K562 (cell line): Measurements from ENCODE around the gene PLCD1. TPM values are rescaled to one million over a fixed set of nuclear protein-coding genes. Genes with fewer than 3 reads are reported as not detected.

Experiments
- HDAC8 ChIP-seq: fragments of 450-650 bp; IDR thresholded peaks from 2 replicates; pipeline ENCODE4 v1.6.1; 2016; ENCODE audit warnings: mild to moderate bottlenecking, missing genetic modification characterization, moderate library complexity, missing compliant biosample characterization
- MCM2 ChIP-seq: fragments of 450-650 bp; IDR thresholded peaks from 2 replicates; pipeline ENCODE4 v1.6.1; 2017; ENCODE audit warnings: low read depth, mild to moderate bottlenecking
- MTA3 ChIP-seq: fragments of 450-650 bp; formaldehyde crosslinking; IDR thresholded peaks from 2 replicates; pipeline ENCODE4 v1.6.1; 2017; ENCODE audit warnings: mild to moderate bottlenecking, borderline replicate concordance
- PCBP1 ChIP-seq: fragments of 200-400 bp; formaldehyde crosslinking; IDR thresholded peaks from 2 replicates; pipeline ENCODE4 v1.6.1; 2018; ENCODE audit warnings: mild to moderate bottlenecking, low read depth, low read length; ENCODE audit not compliant: poor library complexity, severe bottlenecking
- POLR2H ChIP-seq: IDR thresholded peaks from 2 replicates; pipeline ENCODE4 v1.6.1; 2016; ENCODE audit warnings: missing genetic modification characterization, low read depth, mild to moderate bottlenecking, control low read depth, missing compliant biosample characterization, moderate library complexity
- RBM34 ChIP-seq: fragments of 200-400 bp; formaldehyde crosslinking; IDR thresholded peaks from 2 replicates; pipeline ENCODE4 v1.6.1; 2018; ENCODE audit warnings: low read length, borderline replicate concordance; ENCODE audit not compliant: insufficient read depth
- SIX5 ChIP-seq, 2 experiments: IDR thresholded peaks; 2 replicates each; pipeline ENCODE4 v1.6.1; 2011; ENCODE audit warnings: low read length in 2 of 2, borderline replicate concordance in 1 of 2, low read depth in 1 of 2, mild to moderate bottlenecking in 1 of 2, moderate library complexity in 1 of 2; ENCODE audit not compliant: insufficient read depth in 1 of 2
- SMC3 ChIP-seq: conservative IDR thresholded peaks from 2 replicates; pipeline ENCODE4 v1.6.1; 2011; ENCODE audit warnings: low read depth, low read length, improper control_type of control experiment; ENCODE audit not compliant: insufficient read depth
- TCF7 ChIP-seq: sonication (generic); IDR thresholded peaks from 2 replicates; pipeline ENCODE4 v1.6.1; 2016; ENCODE audit warnings: antibody characterized with exemption, borderline replicate concordance
- ZC3H11A ChIP-seq: IDR thresholded peaks from 2 replicates; pipeline ENCODE4 v1.6.1; 2012; ENCODE audit warnings: low read depth, low read length, improper control_type of control experiment
- ZC3H8 ChIP-seq: fragments of 450-650 bp; IDR thresholded peaks from 2 replicates; pipeline ENCODE4 v1.6.1; 2017
- ZFP30 ChIP-seq: fragments of 250-450 bp; sonication (Bioruptor Pico); IDR thresholded peaks from 2 replicates; pipeline ENCODE4 v1.8.0; 2022; ENCODE audit warnings: moderate library complexity, mild to moderate bottlenecking, inconsistent platforms, borderline replicate concordance
- ZNF785 ChIP-seq: fragments of 250-450 bp; sonication (Bioruptor Pico); IDR thresholded peaks from 2 replicates; pipeline ENCODE4 v1.4.0; 2020; ENCODE audit warnings: mild to moderate bottlenecking
- polyA plus RNA-seq, 8 experiments: library from polyadenylated mRNA; depleted of rRNA in 4 of 8; stranded (reverse) in 5 of 8; unstranded in 3 of 8; fragments of >200 nt; fragmentation: Nextera tagmentation in 2 of 8; fragmentation: Illumina TruSeq in 1 of 8; extraction: Ambion mirVana in 2 of 8; extraction: Trizol in 1 of 8; gene quantifications; 2 replicates each; pipeline versions ENCODE4 v1.2.1 to v1.2.3, GENCODE V29; 2011 to 2014; ENCODE audit warnings: inconsistent platforms in 1 of 8, missing spikeins in 1 of 8
- total RNA-seq, 7 experiments: library from RNA; depleted of rRNA in 6 of 7; stranded (reverse); fragments of >200 nt in 6 of 7; fragmentation: Illumina TruSeq in 2 of 7; extraction: Trizol in 2 of 7; gene quantifications; 2 replicates each; pipeline versions ENCODE4 v1.2.1 to v1.2.3, GENCODE V29; 2011 to 2021; ENCODE audit warnings: low replicate concordance in 1 of 7
- TF ChIP-seq, protein P1 (sequence below), 2 experiments: fragments of 450-650 bp; IDR thresholded peaks; 2 replicates each; pipeline ENCODE4 v1.6.1; 2018; ENCODE audit warnings: mild to moderate bottlenecking in 2 of 2, low read depth in 1 of 2; ENCODE audit not compliant: partially characterized antibody in 2 of 2
- TF ChIP-seq, protein P2 (sequence below): fragments of 450-650 bp; IDR thresholded peaks from 2 replicates; pipeline ENCODE4 v1.7.0; 2016; ENCODE audit warnings: borderline replicate concordance
- TF ChIP-seq, protein P3 (sequence below): sonication (generic); IDR thresholded peaks from 2 replicates; pipeline ENCODE4 v1.6.1; 2016
- TF ChIP-seq, protein P4 (sequence below): sonication (generic); formaldehyde crosslinking; IDR thresholded peaks from 2 replicates; pipeline ENCODE4 v1.8.0; 2023; ENCODE audit warnings: mild to moderate bottlenecking, missing genetic modification reagents

PLCD1 gene
- total and polyA plus RNA-seq, 9 of the 15 experiments (the other 6 are each of a cell fraction or from before 2014, with no cell fraction given), result 5.4 to 209 (median 116) TPM

DNA sequence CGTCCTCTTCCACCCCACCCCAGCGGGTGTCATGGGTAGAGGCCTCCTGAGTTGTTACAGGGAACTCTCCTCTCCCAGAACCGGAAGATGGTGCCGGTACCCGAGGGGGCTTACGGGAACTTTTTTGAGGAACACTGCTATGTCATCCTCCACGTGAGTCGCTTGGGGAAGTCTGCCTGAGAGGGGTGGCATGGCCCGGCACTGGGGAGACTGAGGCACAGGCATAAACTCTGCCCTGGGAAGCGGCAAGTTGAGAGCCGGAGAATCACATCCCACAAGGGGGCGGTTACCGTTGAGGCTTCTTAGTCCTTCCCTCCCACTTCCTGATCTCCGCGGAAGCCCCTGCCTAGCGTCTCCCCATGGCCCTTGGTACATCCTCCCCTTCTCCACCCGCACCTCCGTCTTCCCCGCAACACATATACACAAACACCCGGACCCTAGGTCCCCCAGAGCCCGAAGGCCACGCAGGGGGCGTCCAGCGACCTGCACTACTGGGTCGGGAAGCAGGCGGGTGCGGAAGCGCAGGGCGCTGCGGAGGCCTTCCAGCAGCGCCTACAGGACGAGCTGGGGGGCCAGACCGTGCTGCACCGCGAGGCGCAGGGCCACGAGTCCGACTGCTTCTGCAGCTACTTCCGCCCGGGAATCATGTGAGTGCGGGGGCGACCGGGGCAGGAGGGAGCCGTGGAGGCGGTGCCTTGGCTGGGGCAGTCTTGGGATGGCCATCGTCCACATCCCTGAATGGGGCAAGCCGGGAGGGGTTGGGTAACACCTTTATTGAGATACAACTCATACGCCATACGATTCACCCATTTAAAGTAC, 35.4 kb downstream of the PLCD1 start (continued):
- TF ChIP-seq, protein P1, sequence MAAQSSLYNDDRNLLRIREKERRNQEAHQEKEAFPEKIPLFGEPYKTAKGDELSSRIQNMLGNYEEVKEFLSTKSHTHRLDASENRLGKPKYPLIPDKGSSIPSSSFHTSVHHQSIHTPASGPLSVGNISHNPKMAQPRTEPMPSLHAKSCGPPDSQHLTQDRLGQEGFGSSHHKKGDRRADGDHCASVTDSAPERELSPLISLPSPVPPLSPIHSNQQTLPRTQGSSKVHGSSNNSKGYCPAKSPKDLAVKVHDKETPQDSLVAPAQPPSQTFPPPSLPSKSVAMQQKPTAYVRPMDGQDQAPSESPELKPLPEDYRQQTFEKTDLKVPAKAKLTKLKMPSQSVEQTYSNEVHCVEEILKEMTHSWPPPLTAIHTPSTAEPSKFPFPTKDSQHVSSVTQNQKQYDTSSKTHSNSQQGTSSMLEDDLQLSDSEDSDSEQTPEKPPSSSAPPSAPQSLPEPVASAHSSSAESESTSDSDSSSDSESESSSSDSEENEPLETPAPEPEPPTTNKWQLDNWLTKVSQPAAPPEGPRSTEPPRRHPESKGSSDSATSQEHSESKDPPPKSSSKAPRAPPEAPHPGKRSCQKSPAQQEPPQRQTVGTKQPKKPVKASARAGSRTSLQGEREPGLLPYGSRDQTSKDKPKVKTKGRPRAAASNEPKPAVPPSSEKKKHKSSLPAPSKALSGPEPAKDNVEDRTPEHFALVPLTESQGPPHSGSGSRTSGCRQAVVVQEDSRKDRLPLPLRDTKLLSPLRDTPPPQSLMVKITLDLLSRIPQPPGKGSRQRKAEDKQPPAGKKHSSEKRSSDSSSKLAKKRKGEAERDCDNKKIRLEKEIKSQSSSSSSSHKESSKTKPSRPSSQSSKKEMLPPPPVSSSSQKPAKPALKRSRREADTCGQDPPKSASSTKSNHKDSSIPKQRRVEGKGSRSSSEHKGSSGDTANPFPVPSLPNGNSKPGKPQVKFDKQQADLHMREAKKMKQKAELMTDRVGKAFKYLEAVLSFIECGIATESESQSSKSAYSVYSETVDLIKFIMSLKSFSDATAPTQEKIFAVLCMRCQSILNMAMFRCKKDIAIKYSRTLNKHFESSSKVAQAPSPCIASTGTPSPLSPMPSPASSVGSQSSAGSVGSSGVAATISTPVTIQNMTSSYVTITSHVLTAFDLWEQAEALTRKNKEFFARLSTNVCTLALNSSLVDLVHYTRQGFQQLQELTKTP (IDR thresholded peaks at IDR 0.05; ENCODE audit: low read depth in 1 of 2, partially characterized antibody in 2 of 2), result peak; percentile 58 to 74
- no peak for TF ChIP-seq PCBP1
- TF ChIP-seq, protein P2, sequence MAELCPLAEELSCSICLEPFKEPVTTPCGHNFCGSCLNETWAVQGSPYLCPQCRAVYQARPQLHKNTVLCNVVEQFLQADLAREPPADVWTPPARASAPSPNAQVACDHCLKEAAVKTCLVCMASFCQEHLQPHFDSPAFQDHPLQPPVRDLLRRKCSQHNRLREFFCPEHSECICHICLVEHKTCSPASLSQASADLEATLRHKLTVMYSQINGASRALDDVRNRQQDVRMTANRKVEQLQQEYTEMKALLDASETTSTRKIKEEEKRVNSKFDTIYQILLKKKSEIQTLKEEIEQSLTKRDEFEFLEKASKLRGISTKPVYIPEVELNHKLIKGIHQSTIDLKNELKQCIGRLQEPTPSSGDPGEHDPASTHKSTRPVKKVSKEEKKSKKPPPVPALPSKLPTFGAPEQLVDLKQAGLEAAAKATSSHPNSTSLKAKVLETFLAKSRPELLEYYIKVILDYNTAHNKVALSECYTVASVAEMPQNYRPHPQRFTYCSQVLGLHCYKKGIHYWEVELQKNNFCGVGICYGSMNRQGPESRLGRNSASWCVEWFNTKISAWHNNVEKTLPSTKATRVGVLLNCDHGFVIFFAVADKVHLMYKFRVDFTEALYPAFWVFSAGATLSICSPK, result 0 out of 2 replicates have a peak, but pooled peaks have one; percentile 58
- TF ChIP-seq TCF7, result no peak
- TF ChIP-seq SMC3, result no peak
- TF ChIP-seq RBM34, result no peak
- TF ChIP-seq ZNF785 (CRISPR knock-in tag), result no peak
- TF ChIP-seq ZC3H11A, result no peak
- no peak for TF ChIP-seq ZFP30 (CRISPR knock-in tag)
- TF ChIP-seq, protein P3, sequence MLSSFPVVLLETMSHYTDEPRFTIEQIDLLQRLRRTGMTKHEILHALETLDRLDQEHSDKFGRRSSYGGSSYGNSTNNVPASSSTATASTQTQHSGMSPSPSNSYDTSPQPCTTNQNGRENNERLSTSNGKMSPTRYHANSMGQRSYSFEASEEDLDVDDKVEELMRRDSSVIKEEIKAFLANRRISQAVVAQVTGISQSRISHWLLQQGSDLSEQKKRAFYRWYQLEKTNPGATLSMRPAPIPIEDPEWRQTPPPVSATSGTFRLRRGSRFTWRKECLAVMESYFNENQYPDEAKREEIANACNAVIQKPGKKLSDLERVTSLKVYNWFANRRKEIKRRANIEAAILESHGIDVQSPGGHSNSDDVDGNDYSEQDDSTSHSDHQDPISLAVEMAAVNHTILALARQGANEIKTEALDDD, result no peak
- TF ChIP-seq HDAC8, result peak; percentile 83; the same call in 1 of the 2 replicates
- TF ChIP-seq, protein P4, sequence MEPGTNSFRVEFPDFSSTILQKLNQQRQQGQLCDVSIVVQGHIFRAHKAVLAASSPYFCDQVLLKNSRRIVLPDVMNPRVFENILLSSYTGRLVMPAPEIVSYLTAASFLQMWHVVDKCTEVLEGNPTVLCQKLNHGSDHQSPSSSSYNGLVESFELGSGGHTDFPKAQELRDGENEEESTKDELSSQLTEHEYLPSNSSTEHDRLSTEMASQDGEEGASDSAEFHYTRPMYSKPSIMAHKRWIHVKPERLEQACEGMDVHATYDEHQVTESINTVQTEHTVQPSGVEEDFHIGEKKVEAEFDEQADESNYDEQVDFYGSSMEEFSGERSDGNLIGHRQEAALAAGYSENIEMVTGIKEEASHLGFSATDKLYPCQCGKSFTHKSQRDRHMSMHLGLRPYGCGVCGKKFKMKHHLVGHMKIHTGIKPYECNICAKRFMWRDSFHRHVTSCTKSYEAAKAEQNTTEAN (CRISPR knock-in tag), result peak; percentile 78; the same call in 1 of the 2 replicates
- TF ChIP-seq POLR2H (tag), result peak; percentile 94
- TF ChIP-seq ZC3H8, result no peak
- TF ChIP-seq SIX5 (IDR thresholded peaks at IDR 0.05; ENCODE audit: borderline replicate concordance in 1 of 2, insufficient read depth in 1 of 2, low read depth in 1 of 2, low read length in 2 of 2), result no peak
- peak; percentile 95 for TF ChIP-seq MTA3
- TF ChIP-seq MCM2, result no peak
